Coronary artery (tissue), 2 donors: ENCODE measurements around the gene TRIOBP.

Source experiments
- DNase-seq: peaks from one replicate; pipeline ENCODE4 v3.0.0-alpha.2; 2017; ENCODE audit warnings: low spot score
- H3K27ac ChIP-seq, 2 donors: fragments of 200-600 bp; sonication (generic); one replicate each; pipeline ENCODE4 v1.5.1; 2016 to 2019
- H3K4me3 ChIP-seq: fragments of 200-600 bp; sonication (generic); 2 replicates; pipeline ENCODE4 v1.5.1; 2016; ENCODE audit warnings: mild to moderate bottlenecking, moderate library complexity
- TF ChIP-seq, protein P1 (sequence below): fragments of 200-600 bp; sonication (generic); IDR thresholded peaks from one replicate; pipeline ENCODE4 v1.5.1; 2019; ENCODE audit warnings: antibody characterized with exemption

TRIOBP gene

DNA sequence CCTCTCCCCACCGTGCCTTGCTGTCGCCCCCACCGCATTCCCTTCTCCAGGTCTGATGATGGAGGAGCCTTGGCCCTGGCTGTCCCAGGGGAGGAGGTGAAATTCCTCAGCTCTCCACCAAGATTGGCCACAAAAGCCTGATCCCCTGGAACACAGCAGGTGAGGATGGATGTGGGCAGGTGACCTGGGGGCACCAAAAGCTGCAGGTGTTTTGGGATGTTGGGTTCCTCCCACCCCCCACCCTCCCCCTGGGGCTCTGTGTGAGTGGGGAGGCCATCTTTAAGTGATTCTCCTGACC is 639 bp downstream of the TRIOBP start:
- peak overlapping the region in 1 of 2 donors; percentile 33 for H3K27ac ChIP-seq
- DNase-seq = no peak
- TF ChIP-seq, protein P1, sequence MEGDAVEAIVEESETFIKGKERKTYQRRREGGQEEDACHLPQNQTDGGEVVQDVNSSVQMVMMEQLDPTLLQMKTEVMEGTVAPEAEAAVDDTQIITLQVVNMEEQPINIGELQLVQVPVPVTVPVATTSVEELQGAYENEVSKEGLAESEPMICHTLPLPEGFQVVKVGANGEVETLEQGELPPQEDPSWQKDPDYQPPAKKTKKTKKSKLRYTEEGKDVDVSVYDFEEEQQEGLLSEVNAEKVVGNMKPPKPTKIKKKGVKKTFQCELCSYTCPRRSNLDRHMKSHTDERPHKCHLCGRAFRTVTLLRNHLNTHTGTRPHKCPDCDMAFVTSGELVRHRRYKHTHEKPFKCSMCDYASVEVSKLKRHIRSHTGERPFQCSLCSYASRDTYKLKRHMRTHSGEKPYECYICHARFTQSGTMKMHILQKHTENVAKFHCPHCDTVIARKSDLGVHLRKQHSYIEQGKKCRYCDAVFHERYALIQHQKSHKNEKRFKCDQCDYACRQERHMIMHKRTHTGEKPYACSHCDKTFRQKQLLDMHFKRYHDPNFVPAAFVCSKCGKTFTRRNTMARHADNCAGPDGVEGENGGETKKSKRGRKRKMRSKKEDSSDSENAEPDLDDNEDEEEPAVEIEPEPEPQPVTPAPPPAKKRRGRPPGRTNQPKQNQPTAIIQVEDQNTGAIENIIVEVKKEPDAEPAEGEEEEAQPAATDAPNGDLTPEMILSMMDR = no peak
- H3K4me3 ChIP-seq = no peak overlapping the region

DNA sequence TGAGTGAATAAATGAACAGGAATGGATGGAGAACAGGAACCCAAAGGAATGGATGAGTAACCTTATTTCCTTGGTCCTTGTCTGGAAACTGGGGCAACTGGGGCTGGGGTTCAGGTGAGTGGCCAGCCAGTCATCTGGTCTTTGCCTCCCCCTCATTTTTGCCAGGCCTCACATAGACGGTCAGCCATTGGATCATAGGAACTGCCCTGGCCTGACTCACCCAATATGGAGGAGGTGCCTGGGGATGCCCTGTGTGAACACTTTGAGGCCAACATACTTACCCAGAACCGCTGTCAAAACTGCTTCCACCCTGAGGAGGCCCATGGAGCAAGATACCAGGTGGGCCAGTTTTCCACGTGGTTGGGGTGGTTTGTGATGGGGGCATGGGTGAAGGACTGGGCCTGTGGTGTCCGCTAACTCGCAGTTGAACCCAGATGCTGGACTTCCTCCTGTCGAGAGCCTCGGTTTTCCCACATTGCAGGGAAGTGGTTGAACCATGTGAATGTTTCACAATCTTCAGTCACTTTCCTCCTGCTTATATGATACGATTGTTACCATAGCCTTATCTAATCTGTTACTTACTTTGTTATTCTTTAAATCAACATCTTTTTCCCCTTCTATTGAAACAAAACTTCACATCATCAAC is 4.4 kb downstream of the TRIOBP start:
- Histone ChIP-seq H3K27ac (no peak overlapping the region), H3K4me3 (no peak overlapping the region)
- DNase-seq = no peak
- TF ChIP-seq, protein P1 = no peak

DNA sequence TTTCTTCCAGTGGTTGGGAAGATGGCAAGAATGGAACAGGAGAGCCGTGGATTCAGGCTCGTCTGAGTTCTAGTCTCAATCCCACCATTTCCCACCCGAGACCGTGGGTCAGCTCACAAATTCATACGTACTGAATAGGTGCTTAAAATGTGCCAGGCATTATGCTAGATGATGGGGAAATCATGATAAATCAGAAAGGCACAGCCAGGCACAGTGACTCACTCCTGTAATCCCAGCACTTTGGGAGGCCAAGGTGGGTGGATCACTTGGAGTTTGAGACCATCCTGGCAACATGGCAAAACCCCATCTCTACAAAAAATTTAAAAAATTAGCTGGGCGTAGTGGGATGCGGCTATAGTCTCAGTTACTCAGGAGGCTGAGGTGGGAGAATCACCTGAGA is 7.1 kb downstream of the TRIOBP start:
- Histone ChIP-seq H3K4me3 (no peak overlapping the region), H3K27ac (no peak overlapping the region)
- DNase-seq = no peak
- TF ChIP-seq, protein P1 = no peak

DNA sequence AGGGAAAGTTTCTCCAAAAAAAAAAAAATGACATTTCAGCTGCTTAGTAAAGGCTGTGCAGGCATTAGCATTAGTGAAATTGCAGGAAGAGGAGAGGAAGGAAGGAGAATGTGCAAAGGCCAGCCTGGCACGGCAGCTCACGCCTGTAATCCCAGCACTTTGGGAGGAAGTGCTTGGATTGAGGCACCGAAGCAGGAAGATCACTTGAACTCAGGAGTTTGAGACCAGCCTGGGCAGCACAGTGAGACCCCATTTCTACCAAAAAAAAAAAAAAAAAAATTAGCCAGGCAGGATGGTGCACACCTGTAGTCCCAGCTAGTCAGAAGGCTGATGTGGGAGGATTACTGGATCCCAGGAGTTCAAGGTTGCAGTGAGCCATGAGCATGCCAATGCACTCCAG is 7.8 kb downstream of the TRIOBP start:
- DNase-seq = no peak
- TF ChIP-seq, protein P1 = no peak
- Histone ChIP-seq H3K4me3 (no peak overlapping the region), H3K27ac (no peak overlapping the region)

DNA sequence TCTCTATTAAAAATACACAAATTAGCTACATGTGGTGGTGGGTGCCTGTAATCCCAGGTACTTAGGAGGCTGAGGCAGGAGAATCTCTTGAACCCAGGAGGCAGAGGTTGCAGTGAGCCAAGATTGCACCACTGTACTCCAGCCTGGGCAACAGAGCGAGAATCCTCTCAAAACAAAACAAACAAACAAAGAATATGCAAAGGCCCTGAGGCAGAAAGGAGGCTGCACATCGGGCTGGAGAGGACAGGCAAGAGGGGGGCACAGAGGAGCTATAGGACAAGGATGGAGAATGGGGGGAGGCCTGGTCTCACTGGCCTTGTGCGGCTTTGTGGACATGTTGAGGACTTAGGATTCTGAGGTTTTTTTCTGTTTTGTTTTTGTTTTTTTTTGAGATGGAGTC is 8.4 kb downstream of the TRIOBP start:
- Histone ChIP-seq H3K4me3 (no peak overlapping the region), H3K27ac (no peak overlapping the region)
- DNase-seq = no peak
- TF ChIP-seq, protein P1 = no peak

DNA sequence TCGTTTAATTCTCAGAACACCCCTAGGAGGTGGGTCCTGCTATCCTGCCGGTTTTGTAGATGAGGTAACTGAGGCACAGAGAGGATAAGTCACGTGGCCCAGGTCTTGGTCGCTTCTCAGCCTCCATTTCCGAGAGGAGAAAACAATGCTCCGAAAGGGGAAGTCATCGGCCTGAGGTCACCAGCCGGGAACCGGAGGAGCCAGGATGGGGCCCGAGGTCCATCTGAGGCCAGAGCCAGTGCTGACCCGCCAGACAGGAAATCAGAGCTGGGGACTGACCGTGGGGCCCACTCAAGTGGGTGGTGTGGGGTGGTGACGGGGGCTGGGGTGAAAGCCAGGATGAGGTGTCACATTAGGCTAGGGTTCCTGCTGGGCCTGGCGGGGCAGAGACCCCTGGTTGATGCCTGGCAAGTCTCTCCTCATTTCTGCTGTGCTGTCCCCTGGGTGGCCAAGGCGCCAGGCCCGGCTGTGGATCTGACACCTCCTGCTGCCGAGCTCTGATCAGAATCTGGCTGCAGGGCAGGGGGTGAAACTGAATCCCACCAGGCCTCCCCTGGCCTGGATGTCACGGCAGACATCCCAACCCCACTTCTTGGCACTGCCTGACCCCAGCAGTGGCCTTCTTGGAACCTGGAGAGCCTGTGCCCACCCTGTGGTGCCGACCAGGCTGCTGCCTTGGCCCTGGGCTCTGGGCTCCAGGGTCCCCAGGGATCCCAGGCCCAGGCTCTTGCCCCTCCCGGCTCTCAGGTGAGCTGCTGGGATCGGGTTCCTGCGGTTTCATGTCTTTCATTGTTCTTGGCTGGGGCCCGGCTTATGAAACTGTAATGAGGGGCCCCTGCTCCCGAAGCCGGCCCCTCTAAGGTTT is 12.0 kb downstream of the TRIOBP start:
- DNase-seq = no peak
- peak overlapping the region in 1 of 2 donors; percentile 19 for H3K27ac ChIP-seq
- no peak overlapping the region for H3K4me3 ChIP-seq
- TF ChIP-seq, protein P1 = no peak

DNA sequence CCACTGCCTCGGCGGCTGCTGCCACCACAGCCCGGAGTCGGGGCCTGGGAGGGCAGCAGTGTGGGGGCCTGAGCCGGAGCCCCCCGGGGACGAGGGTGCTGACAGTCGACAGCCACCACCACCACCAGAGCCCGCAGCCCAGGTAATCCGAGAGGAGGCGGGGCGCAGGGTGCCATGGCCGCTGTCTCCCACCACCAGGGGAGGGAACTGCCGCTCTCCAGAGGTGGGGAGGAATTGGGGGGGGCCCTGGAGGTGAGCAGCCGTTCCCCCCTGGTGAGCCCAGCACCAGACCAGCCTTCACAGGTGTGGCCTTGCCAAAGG is 12.6 kb downstream of the TRIOBP start:
- DNase-seq = no peak
- TF ChIP-seq, protein P1 = no peak
- Histone ChIP-seq H3K4me3 (no peak overlapping the region), H3K27ac (no peak overlapping the region)
